ENCODE results near the gene GLI3.

The GLI3 gene

DNA sequence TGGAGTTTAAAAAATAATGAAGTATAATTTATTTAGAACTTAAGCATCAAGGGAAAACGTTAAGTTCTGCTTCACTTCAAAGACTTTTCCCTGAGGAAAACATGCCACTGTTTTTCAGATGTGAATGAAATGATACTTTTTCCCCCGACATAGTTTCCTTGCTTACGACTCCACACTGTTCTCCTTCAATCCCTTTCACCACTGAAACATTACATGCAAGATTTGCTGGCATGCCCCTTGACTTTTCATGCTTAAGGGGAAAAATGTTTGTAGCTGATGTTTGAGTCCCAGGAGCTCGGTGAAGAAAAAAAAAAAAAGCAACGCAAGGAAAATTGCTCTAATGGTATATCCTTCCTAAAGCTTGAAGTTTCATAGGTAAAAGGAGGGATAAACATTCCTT is 10.0 kb downstream of the GLI3 start:
- peak; percentile 45; the same call in 1 of the 2 replicates for TF ChIP-seq PRDM1 (tag by site-specific recombination; IDR thresholded peaks at IDR 0.05)
- no peak for TF ChIP-seq ZNF23 (tag by site-specific recombination; IDR thresholded peaks at IDR 0.05; ENCODE audit: borderline replicate concordance)
- TF ChIP-seq ZNF169 (tag by site-specific recombination; IDR thresholded peaks at IDR 0.05), result no peak
- Histone ChIP-seq H3K9me3 (ENCODE audit: control insufficient read depth, insufficient read depth, low read depth, low read length) (no peaks in the 10 kb centered on the region), H3K4me1 (ENCODE audit: control insufficient read depth, insufficient read depth, low read length) (peaks cover 44% of the 10 kb centered on the region), H3K27ac (ENCODE audit: extremely low read depth, low read depth, low read length) (0 out of 2 replicates have a peak overlapping the region, but pooled peaks have one; percentile 27), H3K36me3 (ENCODE audit: control insufficient read depth in 2 of 2, insufficient read depth in 1 of 2, low read length in 2 of 2) (peaks cover 0 to 3% of the 10 kb centered on the region in 2 experiments; a peak in 1 of 3 replicates), H3K4me3 (ENCODE audit: low read depth, low read length) (no peak overlapping the region)
- ChIA-PET POLR2A (interaction anchor here (0.6 kb wide), 1 partner anchor 34 kb away, joined by 3 read pairs; no protein-coding TSS in a partner anchor), CTCF (interaction anchor here (0.7 to 1.7 kb wide), 4 partner anchors 20 to 250 kb away, joined by 3 to 4 read pairs (median 3); no protein-coding TSS in a partner anchor)

DNA sequence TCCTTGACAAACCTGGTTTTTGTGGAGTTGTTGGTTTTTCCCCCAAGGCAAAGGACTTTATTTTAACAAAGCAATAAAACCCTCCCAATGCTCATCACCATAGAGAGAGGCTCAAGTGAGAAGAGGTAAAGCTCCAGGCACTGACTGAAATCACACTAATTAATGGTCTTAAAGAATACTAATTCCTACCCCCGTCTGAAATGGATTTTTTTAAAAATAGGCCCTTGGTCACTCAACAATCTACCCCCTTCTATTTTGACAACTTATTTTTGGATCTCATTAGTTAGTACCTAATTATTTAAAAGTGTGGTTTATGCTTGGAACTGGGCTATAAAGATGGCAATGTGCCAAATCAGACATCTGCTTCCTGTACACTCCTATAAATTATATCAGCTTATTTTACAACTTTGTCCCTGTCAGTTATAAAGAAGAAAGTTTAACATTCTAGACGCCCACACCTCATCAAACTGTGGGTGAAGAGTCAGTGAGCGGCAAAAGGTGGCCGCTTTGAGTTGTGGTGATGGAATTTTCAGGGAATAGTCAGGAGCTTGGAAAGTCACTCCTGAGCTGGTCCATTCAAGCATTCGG is 10.6 kb downstream of the GLI3 start:
- Histone ChIP-seq H3K4me3 (ENCODE audit: low read depth, low read length) (no peak overlapping the region), H3K4me1 (ENCODE audit: control insufficient read depth, insufficient read depth, low read length) (peaks cover 38% of the 10 kb centered on the region), H3K27ac (ENCODE audit: extremely low read depth, low read depth, low read length) (peak overlapping the region; percentile 60; the same call in 1 of the 2 replicates), H3K9me3 (ENCODE audit: control insufficient read depth, insufficient read depth, low read depth, low read length) (no peaks in the 10 kb centered on the region), H3K36me3 (ENCODE audit: control insufficient read depth in 2 of 2, insufficient read depth in 1 of 2, low read length in 2 of 2) (peaks cover 2 to 6% of the 10 kb centered on the region in 2 experiments; a peak in 2 of 3 replicates)
- CTCF ChIA-PET, result interaction anchor here (0.6 to 1.7 kb wide), 4 partner anchors 12 to 250 kb away, joined by 3 to 4 read pairs (median 4); no protein-coding TSS in a partner anchor
- POLR2A ChIA-PET, result interaction anchor here (0.6 kb wide), 1 partner anchor 33 kb away, joined by 3 read pairs; no protein-coding TSS in a partner anchor
- no peak for TF ChIP-seq ZNF223 (tag by site-specific recombination; IDR thresholded peaks at IDR 0.05)
- no peak for TF ChIP-seq ZNF560 (tag by site-specific recombination; IDR thresholded peaks at IDR 0.05; ENCODE audit: borderline replicate concordance)
- no peak for TF ChIP-seq OVOL3 (tag by site-specific recombination; IDR thresholded peaks at IDR 0.05)
- TF ChIP-seq, protein P1, sequence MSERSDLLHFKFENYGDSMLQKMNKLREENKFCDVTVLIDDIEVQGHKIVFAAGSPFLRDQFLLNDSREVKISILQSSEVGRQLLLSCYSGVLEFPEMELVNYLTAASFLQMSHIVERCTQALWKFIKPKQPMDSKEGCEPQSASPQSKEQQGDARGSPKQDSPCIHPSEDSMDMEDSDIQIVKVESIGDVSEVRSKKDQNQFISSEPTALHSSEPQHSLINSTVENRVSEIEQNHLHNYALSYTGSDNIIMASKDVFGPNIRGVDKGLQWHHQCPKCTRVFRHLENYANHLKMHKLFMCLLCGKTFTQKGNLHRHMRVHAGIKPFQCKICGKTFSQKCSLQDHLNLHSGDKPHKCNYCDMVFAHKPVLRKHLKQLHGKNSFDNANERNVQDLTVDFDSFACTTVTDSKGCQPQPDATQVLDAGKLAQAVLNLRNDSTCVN (tag by site-specific recombination; optimal IDR thresholded peaks at IDR 0.05), result no peak
- TF ChIP-seq, protein P2, sequence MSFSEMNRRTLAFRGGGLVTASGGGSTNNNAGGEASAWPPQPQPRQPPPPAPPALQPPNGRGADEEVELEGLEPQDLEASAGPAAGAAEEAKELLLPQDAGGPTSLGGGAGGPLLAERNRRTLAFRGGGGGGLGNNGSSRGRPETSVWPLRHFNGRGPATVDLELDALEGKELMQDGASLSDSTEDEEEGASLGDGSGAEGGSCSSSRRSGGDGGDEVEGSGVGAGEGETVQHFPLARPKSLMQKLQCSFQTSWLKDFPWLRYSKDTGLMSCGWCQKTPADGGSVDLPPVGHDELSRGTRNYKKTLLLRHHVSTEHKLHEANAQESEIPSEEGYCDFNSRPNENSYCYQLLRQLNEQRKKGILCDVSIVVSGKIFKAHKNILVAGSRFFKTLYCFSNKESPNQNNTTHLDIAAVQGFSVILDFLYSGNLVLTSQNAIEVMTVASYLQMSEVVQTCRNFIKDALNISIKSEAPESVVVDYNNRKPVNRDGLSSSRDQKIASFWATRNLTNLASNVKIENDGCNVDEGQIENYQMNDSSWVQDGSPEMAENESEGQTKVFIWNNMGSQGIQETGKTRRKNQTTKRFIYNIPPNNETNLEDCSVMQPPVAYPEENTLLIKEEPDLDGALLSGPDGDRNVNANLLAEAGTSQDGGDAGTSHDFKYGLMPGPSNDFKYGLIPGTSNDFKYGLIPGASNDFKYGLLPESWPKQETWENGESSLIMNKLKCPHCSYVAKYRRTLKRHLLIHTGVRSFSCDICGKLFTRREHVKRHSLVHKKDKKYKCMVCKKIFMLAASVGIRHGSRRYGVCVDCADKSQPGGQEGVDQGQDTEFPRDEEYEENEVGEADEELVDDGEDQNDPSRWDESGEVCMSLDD (tag by site-specific recombination; IDR thresholded peaks at IDR 0.05), result no peak
- peak; percentile 65; the same call in 1 of the 2 replicates for TF ChIP-seq ZNF664 (tag by site-specific recombination; IDR thresholded peaks at IDR 0.05)
- TF ChIP-seq, protein P3, sequence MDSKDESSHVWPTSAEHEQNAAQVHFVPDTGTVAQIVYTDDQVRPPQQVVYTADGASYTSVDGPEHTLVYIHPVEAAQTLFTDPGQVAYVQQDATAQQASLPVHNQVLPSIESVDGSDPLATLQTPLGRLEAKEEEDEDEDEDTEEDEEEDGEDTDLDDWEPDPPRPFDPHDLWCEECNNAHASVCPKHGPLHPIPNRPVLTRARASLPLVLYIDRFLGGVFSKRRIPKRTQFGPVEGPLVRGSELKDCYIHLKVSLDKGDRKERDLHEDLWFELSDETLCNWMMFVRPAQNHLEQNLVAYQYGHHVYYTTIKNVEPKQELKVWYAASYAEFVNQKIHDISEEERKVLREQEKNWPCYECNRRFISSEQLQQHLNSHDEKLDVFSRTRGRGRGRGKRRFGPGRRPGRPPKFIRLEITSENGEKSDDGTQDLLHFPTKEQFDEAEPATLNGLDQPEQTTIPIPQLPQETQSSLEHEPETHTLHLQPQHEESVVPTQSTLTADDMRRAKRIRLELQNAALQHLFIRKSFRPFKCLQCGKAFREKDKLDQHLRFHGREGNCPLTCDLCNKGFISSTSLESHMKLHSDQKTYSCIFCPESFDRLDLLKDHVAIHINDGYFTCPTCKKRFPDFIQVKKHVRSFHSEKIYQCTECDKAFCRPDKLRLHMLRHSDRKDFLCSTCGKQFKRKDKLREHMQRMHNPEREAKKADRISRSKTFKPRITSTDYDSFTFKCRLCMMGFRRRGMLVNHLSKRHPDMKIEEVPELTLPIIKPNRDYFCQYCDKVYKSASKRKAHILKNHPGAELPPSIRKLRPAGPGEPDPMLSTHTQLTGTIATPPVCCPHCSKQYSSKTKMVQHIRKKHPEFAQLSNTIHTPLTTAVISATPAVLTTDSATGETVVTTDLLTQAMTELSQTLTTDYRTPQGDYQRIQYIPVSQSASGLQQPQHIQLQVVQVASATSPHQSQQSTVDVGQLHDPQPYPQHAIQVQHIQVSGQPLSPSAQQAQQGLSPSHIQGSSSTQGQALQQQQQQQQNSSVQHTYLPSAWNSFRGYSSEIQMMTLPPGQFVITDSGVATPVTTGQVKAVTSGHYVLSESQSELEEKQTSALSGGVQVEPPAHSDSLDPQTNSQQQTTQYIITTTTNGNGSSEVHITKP (tag by site-specific recombination; IDR thresholded peaks at IDR 0.05), result 0 out of 2 replicates have a peak, but pooled peaks have one; percentile 25
- TF ChIP-seq ZNF624 (tag by site-specific recombination; IDR thresholded peaks at IDR 0.05), result no peak
- TF ChIP-seq HOXC10 (CRISPR knock-in tag; IDR thresholded peaks at IDR 0.05), result no peak
- TF ChIP-seq ZNF558 (tag by site-specific recombination; IDR thresholded peaks at IDR 0.05), result 0 out of 2 replicates have a peak, but pooled peaks have one; percentile 24
- TF ChIP-seq GFI1B (tag by site-specific recombination; IDR thresholded peaks at IDR 0.05), result no peak
- no peak for TF ChIP-seq BCL11B (tag by site-specific recombination; IDR thresholded peaks at IDR 0.05; ENCODE audit: low read depth)
- TF ChIP-seq GLIS1 (tag by site-specific recombination; IDR thresholded peaks at IDR 0.05), result no peak
- no peak for TF ChIP-seq ZFP3 (tag by site-specific recombination; IDR thresholded peaks at IDR 0.05; ENCODE audit: low read depth)
- TF ChIP-seq, protein P4, sequence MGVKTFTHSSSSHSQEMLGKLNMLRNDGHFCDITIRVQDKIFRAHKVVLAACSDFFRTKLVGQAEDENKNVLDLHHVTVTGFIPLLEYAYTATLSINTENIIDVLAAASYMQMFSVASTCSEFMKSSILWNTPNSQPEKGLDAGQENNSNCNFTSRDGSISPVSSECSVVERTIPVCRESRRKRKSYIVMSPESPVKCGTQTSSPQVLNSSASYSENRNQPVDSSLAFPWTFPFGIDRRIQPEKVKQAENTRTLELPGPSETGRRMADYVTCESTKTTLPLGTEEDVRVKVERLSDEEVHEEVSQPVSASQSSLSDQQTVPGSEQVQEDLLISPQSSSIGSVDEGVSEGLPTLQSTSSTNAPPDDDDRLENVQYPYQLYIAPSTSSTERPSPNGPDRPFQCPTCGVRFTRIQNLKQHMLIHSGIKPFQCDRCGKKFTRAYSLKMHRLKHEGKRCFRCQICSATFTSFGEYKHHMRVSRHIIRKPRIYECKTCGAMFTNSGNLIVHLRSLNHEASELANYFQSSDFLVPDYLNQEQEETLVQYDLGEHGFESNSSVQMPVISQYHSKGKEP (tag by site-specific recombination; IDR thresholded peaks at IDR 0.05), result peak; percentile 86
- no peak for TF ChIP-seq ZNF140 (tag by site-specific recombination; IDR thresholded peaks at IDR 0.05)
- 0 out of 2 replicates have a peak, but pooled peaks have one; percentile 14 for TF ChIP-seq ZNF629 (tag by site-specific recombination; IDR thresholded peaks at IDR 0.05)
- TF ChIP-seq ZNF585B (tag by site-specific recombination; IDR thresholded peaks at IDR 0.05), result no peak
- TF ChIP-seq, protein P5, sequence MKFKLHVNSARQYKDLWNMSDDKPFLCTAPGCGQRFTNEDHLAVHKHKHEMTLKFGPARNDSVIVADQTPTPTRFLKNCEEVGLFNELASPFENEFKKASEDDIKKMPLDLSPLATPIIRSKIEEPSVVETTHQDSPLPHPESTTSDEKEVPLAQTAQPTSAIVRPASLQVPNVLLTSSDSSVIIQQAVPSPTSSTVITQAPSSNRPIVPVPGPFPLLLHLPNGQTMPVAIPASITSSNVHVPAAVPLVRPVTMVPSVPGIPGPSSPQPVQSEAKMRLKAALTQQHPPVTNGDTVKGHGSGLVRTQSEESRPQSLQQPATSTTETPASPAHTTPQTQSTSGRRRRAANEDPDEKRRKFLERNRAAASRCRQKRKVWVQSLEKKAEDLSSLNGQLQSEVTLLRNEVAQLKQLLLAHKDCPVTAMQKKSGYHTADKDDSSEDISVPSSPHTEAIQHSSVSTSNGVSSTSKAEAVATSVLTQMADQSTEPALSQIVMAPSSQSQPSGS (tag by site-specific recombination; IDR thresholded peaks at IDR 0.05; ENCODE audit: low read depth), result no peak
- TF ChIP-seq WT1 (tag by site-specific recombination; IDR thresholded peaks at IDR 0.05), result peak; percentile 75
- 0 out of 2 replicates have a peak, but pooled peaks have one; percentile 51 for TF ChIP-seq ZNF350 (tag by site-specific recombination; IDR thresholded peaks at IDR 0.05)
